Posterior cingulate gyrus (tissue), 11 donors: Measurements from ENCODE around the gene MAGI2.
"Not testable (repeated sequence)": the region's sequence is repeated elsewhere in the genome, so short reads cannot be mapped to it uniquely, and the experiment has no call there.

Experiments used
- DNase-seq, 10 donors: peaks; one replicate each; pipeline versions ENCODE4 v3.0.0 to v3.0.0-alpha.2; 2020 to 2021; ENCODE audit warnings: mixed read lengths in 3 of 10
- intact Hi-C: fragments of 100-400 bp; cut with DNase I; formaldehyde crosslinking; loops from one replicate; pipeline ENCODE4 v1.15.1; 2023

The MAGI2 gene

GRCh38 chr7:78996013-78996412 lies 457.5 kb downstream of the MAGI2 start:
- intact Hi-C loops: no loop called here
- no peak for DNase-seq

- intact Hi-C loops: no loop called here
- DNase-seq: no peak
These were observed 460.1 kb downstream of the MAGI2 start for GRCh38 chr7:78993341-78993740.

DNA sequence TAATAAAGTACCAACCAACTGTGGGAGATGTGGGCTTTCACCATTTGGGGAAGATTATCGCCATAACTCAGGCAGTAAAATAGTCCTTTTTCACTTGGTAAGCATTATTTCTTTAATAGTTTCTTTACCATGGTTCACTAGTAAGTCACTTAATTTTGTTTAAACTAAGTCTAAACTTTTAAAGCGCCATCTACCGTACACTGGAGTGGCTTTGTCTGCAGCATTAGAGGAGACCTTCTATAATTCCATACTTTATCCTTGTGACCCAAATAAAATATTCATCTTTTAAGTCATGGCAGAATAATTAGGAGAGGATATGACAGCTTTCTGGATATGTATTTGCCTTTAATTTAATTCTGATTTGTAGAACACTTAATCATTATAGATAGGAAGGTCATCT lies 468.0 kb downstream of the MAGI2 start:
- no peak for DNase-seq
- intact Hi-C loops: no loop called here

- intact Hi-C loops: no loop called here
- DNase-seq: no peak
These were observed 470.0 kb downstream of the MAGI2 start for GRCh38 chr7:78983483-78983882.

GRCh38 chr7:78970440-78970916 lies 483.0 kb downstream of the MAGI2 start:
- intact Hi-C loops: no loop called here
- no peak for DNase-seq

DNA sequence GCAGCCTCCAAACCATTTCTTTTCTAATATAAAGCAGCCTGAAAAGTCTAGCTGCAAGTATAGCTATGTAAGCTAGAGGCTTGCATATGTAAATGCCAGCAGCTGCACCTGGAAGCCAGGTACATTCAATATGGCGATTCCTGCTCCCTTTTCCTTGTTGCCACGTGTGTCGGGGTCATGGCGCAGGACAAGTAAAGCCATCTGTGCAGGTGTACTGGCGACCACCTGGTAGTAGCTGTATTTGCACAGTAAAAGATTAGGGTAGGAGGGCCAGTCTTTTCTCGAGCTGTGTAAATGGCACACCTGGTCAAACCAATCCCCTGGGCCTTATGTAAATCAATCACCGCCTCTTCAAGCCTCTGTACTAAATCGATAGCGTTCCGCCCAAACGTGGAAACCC lies 484.5 kb downstream of the MAGI2 start:
- intact Hi-C loops: no loop called here
- DNase-seq: peak in 1 of 10 donors; percentile 16

GRCh38 chr7:78967561-78967960 lies 485.9 kb downstream of the MAGI2 start:
- DNase-seq, intact Hi-C loops: not testable (repeated sequence)

GRCh38 chr7:78967046-78967445 lies 486.4 kb downstream of the MAGI2 start:
- intact Hi-C loops: no loop called here
- DNase-seq: no peak

GRCh38 chr7:78959477-78959876 lies 494.0 kb downstream of the MAGI2 start:
- intact Hi-C loops: no loop called here
- no peak for DNase-seq

- intact Hi-C loops: no loop called here
- DNase-seq: no peak
These were observed 498.1 kb downstream of the MAGI2 start for GRCh38 chr7:78955329-78955728.

- intact Hi-C loops: no loop called here
- no peak for DNase-seq
These were observed 499.6 kb downstream of the MAGI2 start for GRCh38 chr7:78953726-78954363.

GRCh38 chr7:78953090-78953489 lies 500.4 kb downstream of the MAGI2 start:
- no peak for DNase-seq
- intact Hi-C loops: no loop called here

- no peak for DNase-seq
These were observed 513.8 kb downstream of the MAGI2 start for GRCh38 chr7:78939669-78940068.

GRCh38 chr7:78924581-78924980 lies 528.9 kb downstream of the MAGI2 start:
- intact Hi-C loops: loop anchor here (5.0 kb wide), 1 partner anchor 412 kb away; no protein-coding TSS in a partner anchor
- no peak for DNase-seq

More at GRCh38 chr7:78939669-78940068, 513.8 kb downstream of the MAGI2 start:
- intact Hi-C loops: no loop called here

GRCh38 chr7:78912781-78913180 lies 540.7 kb downstream of the MAGI2 start:
- DNase-seq: no peak
- intact Hi-C loops: no loop called here

- no peak for DNase-seq
- intact Hi-C loops: no loop called here
These were observed 546.7 kb downstream of the MAGI2 start for GRCh38 chr7:78906735-78907134.

- intact Hi-C loops: no loop called here
- no peak for DNase-seq
These were observed 548.0 kb downstream of the MAGI2 start for GRCh38 chr7:78905436-78905835.

DNA sequence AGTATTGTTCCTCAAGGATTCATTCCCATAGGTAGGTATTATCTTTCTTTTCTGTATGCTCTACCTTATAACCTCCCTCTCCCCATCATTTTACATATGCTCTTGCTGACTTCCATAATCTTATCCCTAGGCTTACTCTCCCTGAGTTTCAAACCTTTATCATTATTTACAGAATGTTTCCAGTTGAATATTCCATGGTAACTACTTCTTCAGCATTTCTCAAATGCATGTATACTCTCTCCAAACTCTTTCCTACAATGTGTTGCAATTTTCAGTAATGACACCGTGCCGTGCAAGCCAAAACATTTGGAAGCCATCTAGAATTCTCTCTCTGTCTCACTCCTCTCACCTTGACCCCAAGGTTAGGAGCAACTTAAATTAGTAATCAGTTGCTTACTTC lies 548.5 kb downstream of the MAGI2 start:
- DNase-seq: no peak
- intact Hi-C loops: no loop called here

GRCh38 chr7:78901566-78901965 lies 551.9 kb downstream of the MAGI2 start:
- no peak for DNase-seq
- intact Hi-C loops: no loop called here

- intact Hi-C loops: no loop called here
- DNase-seq: no peak
These were observed 552.7 kb downstream of the MAGI2 start for GRCh38 chr7:78900806-78901205.

GRCh38 chr7:78895393-78895792 lies 558.1 kb downstream of the MAGI2 start:
- DNase-seq: no peak
- intact Hi-C loops: no loop called here

- intact Hi-C loops: no loop called here
- no peak for DNase-seq
These were observed 574.3 kb downstream of the MAGI2 start for GRCh38 chr7:78879206-78879605.

DNA sequence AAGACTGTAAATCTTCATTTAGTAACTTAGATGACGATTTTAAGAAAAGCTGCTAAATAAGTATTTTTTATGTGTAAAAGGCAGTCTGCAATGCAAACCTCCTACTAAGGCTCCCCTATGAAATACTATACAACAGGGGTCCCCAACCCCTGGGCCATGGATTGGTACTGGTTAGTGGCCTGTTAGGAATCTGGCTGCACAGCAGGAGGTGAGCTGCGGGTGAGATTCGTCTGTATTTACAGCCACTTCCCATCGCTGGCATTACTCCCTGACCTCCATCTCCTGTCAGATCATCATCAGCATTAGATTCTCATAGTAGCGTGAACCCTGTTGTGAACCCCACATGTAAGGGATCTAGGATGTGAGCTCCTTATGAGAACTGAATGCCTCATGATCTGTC lies 580.4 kb downstream of the MAGI2 start:
- no peak for DNase-seq
- intact Hi-C loops: no loop called here
